DND-41 (cell line): ENCODE data around the gene PSMC4.

Experiments
- ATAC-seq: fragments of 200-7000 bp; cut with Tn5 transposase; 3 replicates; pipeline ENCODE4 v1.9.1; 2021; ENCODE audit warnings: low read depth; ENCODE audit not compliant: insufficient read depth
- DNase-seq: peaks from one replicate; pipeline ENCODE4 v3.0.0-alpha.2; 2020
- H2AFZ ChIP-seq: 2 replicates; pipeline ENCODE4 v1.6.0; 2012; ENCODE audit warnings: low read depth, low read length
- H3K27ac ChIP-seq: 2 replicates; pipeline ENCODE4 v1.5.1; 2012; ENCODE audit warnings: low read length, inconsistent platforms
- H3K27me3 ChIP-seq: fragments of 200-600 bp; sonication (generic); 2 replicates; pipeline ENCODE4 v1.6.0; 2012; ENCODE audit warnings: low read length, mild to moderate bottlenecking, inconsistent platforms; ENCODE audit not compliant: insufficient read depth, poor library complexity
- H3K36me3 ChIP-seq: 2 replicates; pipeline ENCODE4 v1.5.1; 2012; ENCODE audit warnings: low read length, inconsistent platforms; ENCODE audit not compliant: insufficient read depth
- H3K4me1 ChIP-seq: 2 replicates; pipeline ENCODE4 v1.5.1; 2012; ENCODE audit warnings: mild to moderate bottlenecking, low read length; ENCODE audit not compliant: insufficient read depth
- H3K4me2 ChIP-seq: 2 replicates; pipeline ENCODE4 v1.6.0; 2012; ENCODE audit warnings: mild to moderate bottlenecking, moderate library complexity, low read length, inconsistent platforms; ENCODE audit not compliant: insufficient read depth
- H3K4me3 ChIP-seq, 2 experiments: fragments of 200-600 bp in 1 of 2; shearing (Covaris generic) in 1 of 2; 2 replicates each; pipeline ENCODE4 v1.5.1; 2012 to 2016; ENCODE audit warnings: inconsistent platforms in 2 of 2, low read length in 2 of 2, mild to moderate bottlenecking in 2 of 2, low read depth in 1 of 2, moderate library complexity in 1 of 2
- H3K79me2 ChIP-seq: 2 replicates; pipeline ENCODE4 v1.6.0; 2012; ENCODE audit warnings: low read length, inconsistent platforms; ENCODE audit not compliant: insufficient read depth
- H3K9ac ChIP-seq: 2 replicates; pipeline ENCODE4 v1.6.0; 2012; ENCODE audit warnings: low read depth, mild to moderate bottlenecking, inconsistent platforms, low read length, moderate library complexity
- H3K9me3 ChIP-seq: 2 replicates; pipeline ENCODE4 v1.5.1; 2012; ENCODE audit warnings: low read length, moderate library complexity, mild to moderate bottlenecking, inconsistent platforms; ENCODE audit not compliant: insufficient read depth, severe bottlenecking
- H4K20me1 ChIP-seq: 2 replicates; pipeline ENCODE4 v1.6.0; 2012; ENCODE audit warnings: low read length; ENCODE audit not compliant: insufficient read depth
- EZH2 ChIP-seq: IDR thresholded peaks from 3 replicates; pipeline ENCODE4 v1.6.1; 2012; ENCODE audit warnings: borderline replicate concordance, low read depth, mild to moderate bottlenecking, moderate library complexity, low read length, inconsistent platforms; ENCODE audit not compliant: severe bottlenecking
- TF ChIP-seq, protein P1 (sequence below): IDR thresholded peaks from 2 replicates; pipeline ENCODE4 v1.5.1; 2012; ENCODE audit warnings: borderline replicate concordance, low read length, moderate library complexity, mild to moderate bottlenecking; ENCODE audit not compliant: poor library complexity, severe bottlenecking; ENCODE audit errors: extremely low read depth

The PSMC4 gene

DNA sequence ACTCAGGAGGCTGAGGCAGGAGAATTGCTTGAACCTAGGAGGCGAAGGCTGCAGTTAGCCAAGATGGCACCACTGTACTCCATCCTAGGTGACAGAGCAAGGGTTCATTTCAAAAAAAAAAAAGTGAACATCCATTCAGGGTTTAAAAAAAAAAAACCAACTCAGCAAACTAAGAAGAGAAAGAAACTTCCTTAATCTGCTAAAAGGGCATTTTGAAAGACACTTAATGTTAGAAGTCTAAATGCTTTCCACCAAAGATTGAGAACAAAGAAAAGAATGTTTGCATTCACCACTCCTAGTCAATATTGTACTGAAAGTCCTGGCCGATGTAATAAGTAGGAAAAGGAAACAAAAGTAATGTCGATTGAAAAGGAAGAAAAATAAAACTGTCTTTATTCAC is 7.1 kb upstream of the PSMC4 start:
- Histone ChIP-seq H3K27ac (no peak overlapping the region), H3K9me3 (no peaks in the 10 kb centered on the region), H3K27me3 (no peaks in the 10 kb centered on the region), H3K79me2 (no peaks in the 10 kb centered on the region), H3K4me3 (no peak overlapping the region), H3K4me2 (no peak overlapping the region), H2AFZ (no peak overlapping the region), H3K9ac (no peak overlapping the region), H3K4me1 (peaks cover 5% of the 10 kb centered on the region), H4K20me1 (no peaks in the 10 kb centered on the region), H3K36me3 (no peaks in the 10 kb centered on the region)
- no peak for TF ChIP-seq EZH2
- TF ChIP-seq, protein P1, sequence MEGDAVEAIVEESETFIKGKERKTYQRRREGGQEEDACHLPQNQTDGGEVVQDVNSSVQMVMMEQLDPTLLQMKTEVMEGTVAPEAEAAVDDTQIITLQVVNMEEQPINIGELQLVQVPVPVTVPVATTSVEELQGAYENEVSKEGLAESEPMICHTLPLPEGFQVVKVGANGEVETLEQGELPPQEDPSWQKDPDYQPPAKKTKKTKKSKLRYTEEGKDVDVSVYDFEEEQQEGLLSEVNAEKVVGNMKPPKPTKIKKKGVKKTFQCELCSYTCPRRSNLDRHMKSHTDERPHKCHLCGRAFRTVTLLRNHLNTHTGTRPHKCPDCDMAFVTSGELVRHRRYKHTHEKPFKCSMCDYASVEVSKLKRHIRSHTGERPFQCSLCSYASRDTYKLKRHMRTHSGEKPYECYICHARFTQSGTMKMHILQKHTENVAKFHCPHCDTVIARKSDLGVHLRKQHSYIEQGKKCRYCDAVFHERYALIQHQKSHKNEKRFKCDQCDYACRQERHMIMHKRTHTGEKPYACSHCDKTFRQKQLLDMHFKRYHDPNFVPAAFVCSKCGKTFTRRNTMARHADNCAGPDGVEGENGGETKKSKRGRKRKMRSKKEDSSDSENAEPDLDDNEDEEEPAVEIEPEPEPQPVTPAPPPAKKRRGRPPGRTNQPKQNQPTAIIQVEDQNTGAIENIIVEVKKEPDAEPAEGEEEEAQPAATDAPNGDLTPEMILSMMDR = no peak
- DNase-seq (no peak), ATAC-seq (no peak)

DNA sequence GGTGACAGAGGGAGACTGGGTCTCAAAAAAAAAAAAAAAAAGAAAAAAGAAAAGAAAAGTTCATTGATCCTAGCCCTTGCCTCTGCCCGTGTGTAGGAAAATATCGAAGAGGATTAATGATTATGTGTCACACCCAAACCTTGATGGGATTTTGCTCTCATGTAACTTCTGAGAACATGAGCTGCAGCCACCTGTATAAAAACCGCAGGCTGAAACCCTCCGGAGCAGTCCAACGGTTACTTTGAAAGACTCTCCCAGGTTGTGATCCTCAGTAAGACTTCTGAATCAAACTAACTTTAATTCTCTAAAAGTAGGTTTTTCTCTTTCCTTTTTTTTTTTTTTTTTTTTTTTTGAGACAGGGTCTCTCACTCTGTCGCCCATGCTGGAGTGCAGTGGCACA is 4.3 kb upstream of the PSMC4 start:
- Histone ChIP-seq H3K27ac (no peak overlapping the region), H3K4me2 (no peak overlapping the region), H3K4me3 (no peak overlapping the region), H3K27me3 (no peaks in the 10 kb centered on the region), H3K9me3 (no peaks in the 10 kb centered on the region), H4K20me1 (no peaks in the 10 kb centered on the region), H2AFZ (no peak overlapping the region), H3K36me3 (no peaks in the 10 kb centered on the region; the same call in 1 of the 2 replicates), H3K9ac (no peak overlapping the region), H3K4me1 (peaks cover 21% of the 10 kb centered on the region), H3K79me2 (peaks cover 16% of the 10 kb centered on the region)
- ATAC-seq = no peak
- peak; percentile 3 for DNase-seq
- no peak for TF ChIP-seq EZH2
- TF ChIP-seq, protein P1 = no peak

DNA sequence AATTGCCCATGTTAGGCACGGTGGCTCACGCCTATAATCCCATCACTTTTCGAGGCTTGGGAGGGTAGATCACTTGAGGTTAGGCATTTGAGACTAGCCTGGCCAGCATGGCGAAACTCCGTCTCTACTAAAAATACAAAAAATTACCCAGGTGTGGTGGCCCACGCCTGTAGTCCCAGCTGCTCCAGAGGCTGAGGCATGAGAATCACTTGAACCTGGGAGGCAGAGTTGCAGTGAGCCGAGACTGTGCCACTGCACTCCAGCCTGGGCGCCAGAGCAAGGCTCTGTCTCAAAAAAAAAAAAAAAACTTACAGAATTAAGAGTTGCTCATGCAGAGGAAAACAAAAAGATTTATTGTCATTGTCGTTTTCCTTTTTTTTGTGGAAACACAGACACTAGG is 3.4 kb upstream of the PSMC4 start:
- Histone ChIP-seq H3K4me3 (no peak overlapping the region), H3K9ac (no peak overlapping the region), H2AFZ (no peak overlapping the region), H3K27me3 (no peaks in the 10 kb centered on the region), H3K4me2 (no peak overlapping the region), H3K36me3 (peaks cover 6% of the 10 kb centered on the region), H3K4me1 (peaks cover 30% of the 10 kb centered on the region), H4K20me1 (peaks cover 5% of the 10 kb centered on the region; the same call in 1 of the 2 replicates), H3K79me2 (peaks cover 25% of the 10 kb centered on the region), H3K27ac (no peak overlapping the region), H3K9me3 (no peaks in the 10 kb centered on the region)
- DNase-seq (no peak), ATAC-seq (no peak)
- TF ChIP-seq, protein P1 = no peak
- TF ChIP-seq EZH2 = no peak

DNA sequence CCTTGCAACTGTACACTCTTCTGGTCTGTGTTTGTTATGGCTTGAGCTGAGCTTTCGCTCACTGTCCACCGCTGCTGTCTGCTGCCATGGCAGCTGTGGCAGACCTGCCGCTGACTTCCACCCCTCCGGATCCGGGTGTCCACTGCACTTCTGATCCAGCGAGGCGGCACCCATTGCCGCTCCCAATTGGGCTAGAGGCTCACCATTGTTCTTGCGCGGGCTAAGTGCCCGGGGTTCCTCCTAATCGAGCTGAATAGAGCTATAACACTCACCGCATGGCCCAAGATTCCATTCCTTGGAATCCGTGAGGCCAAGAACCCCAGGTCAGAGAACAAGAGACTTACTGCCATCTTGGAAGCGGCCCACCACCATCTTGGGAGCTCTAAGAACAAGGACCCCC is 2.2 kb upstream of the PSMC4 start:
- Histone ChIP-seq H3K79me2 (peaks cover 37% of the 10 kb centered on the region), H3K4me3 (no peak overlapping the region; a peak in 1 of 4 replicates), H3K4me1 (peaks cover 34% of the 10 kb centered on the region), H2AFZ (0 out of 2 replicates have a peak overlapping the region, but pooled peaks have one; percentile 20), H4K20me1 (peaks cover 7% of the 10 kb centered on the region; the same call in 1 of the 2 replicates), H3K9ac (no peak overlapping the region), H3K36me3 (peaks cover 17% of the 10 kb centered on the region), H3K27me3 (no peaks in the 10 kb centered on the region), H3K27ac (peak overlapping the region; percentile 91), H3K9me3 (no peaks in the 10 kb centered on the region), H3K4me2 (peak overlapping the region; percentile 89; the same call in 1 of the 2 replicates)
- TF ChIP-seq EZH2 = no peak
- TF ChIP-seq, protein P1 = no peak
- DNase-seq (no peak), ATAC-seq (no peak)
